ENCODE results near the gene LARP1B. TPM values are rescaled to one million over a fixed set of nuclear protein-coding genes. Genes with fewer than 3 reads are reported as not detected.

Gene LARP1B
- total and polyA plus RNA-seq, 7 donors: 14.4 to 30.3 (median 18.2) TPM

DNA sequence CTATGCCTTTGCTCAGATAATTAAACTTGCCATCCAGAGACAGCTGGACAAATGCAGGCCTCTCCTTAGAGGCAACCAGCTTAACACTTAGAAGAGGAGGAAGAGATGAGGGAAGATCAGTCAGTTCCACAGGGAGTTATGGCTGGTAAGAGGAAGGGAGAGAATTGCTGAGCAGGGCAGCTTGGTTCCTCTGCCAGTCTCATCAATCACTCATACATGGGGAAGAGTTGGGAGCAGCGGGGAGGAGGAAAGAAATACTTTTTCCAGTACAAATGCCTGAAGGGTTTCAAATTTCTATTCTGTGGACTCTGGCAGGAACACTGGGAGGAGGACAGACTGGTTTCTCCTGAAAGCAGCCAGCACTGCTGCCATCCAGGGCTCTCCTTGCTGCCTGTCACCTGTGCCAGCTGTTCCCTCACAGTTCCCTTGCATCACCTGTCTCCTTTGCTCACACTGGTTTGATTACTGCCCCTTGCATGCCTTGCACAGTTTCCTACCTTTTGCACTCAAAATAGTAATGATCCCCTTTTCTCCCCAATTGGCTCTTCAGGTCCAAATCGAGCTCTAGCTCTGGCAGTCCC, 167.0 kb downstream of the LARP1B start:
- H3K9me3 ChIP-seq: no peaks in the 10 kb centered on the region
- no peak overlapping the region for H3K4me3 ChIP-seq
- no peak for DNase-seq
- H3K27me3 ChIP-seq: no peaks in the 10 kb centered on the region
- no peak overlapping the region for H3K27ac ChIP-seq
- TF ChIP-seq, protein P1, sequence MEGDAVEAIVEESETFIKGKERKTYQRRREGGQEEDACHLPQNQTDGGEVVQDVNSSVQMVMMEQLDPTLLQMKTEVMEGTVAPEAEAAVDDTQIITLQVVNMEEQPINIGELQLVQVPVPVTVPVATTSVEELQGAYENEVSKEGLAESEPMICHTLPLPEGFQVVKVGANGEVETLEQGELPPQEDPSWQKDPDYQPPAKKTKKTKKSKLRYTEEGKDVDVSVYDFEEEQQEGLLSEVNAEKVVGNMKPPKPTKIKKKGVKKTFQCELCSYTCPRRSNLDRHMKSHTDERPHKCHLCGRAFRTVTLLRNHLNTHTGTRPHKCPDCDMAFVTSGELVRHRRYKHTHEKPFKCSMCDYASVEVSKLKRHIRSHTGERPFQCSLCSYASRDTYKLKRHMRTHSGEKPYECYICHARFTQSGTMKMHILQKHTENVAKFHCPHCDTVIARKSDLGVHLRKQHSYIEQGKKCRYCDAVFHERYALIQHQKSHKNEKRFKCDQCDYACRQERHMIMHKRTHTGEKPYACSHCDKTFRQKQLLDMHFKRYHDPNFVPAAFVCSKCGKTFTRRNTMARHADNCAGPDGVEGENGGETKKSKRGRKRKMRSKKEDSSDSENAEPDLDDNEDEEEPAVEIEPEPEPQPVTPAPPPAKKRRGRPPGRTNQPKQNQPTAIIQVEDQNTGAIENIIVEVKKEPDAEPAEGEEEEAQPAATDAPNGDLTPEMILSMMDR (IDR thresholded peaks at IDR 0.05): no peak
- TF ChIP-seq EP300 (IDR thresholded peaks at IDR 0.05): no peak
- TF ChIP-seq POLR2AphosphoS5 (IDR thresholded peaks at IDR 0.05): no peak
- TF ChIP-seq POLR2A (IDR thresholded peaks at IDR 0.05): no peak
- intact Hi-C loops (cut with DNase I): no loop called here
- H3K36me3 ChIP-seq: no peaks in the 10 kb centered on the region
- 76 to 80% methylated on average over 2 of the region's 2 CpGs for WGBS, 2 donors
- peaks cover 0 to 12% (median 5%) of the 10 kb centered on the region in 4 donors for H3K4me1 ChIP-seq

DNA sequence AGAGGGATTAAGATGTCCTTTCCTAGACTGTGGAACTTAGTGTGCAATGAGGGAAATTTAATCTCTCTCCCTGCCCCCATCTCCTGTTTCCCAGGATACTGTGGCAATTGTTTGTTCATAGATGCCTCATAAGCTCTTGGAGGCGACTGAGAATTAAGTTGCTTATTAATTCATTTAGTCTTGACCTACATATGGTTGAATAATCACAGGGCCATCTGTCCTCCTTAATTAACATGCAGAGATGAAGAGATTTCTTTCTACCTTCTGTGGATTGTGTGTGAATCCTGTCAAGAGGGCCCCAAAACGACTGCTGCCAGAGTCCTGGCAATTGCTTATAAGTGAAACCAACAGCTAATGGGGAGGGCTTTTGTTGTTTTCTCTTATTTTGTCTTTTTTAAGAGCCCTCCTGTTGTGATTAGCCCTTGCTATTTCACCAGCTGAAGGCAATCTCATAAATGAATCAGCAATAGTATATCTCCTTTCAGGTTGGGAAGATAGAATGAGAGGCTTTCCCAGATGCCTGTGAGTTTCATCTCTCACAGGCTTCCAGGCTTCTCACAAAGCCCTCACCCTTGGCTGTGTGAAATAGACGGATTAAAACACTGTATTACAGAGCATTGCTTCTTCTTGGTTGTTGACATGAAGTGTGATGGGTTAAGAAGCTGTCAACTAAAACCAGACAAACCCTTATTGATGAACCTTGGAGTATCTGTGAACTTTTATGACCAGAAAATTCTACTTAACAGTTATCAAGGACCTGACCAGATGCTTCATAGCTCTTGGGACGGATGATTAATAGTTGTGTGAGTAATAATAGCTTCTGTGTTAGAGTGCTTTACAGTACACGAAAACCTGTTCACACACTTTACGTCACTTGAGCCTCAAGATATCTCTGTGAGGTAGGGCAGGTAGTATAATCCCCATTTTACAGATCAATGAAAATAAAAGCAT, 168.0 kb downstream of the LARP1B start:
- Histone ChIP-seq H3K36me3 (no peaks in the 10 kb centered on the region), H3K9me3 (no peaks in the 10 kb centered on the region), H3K27ac (no peak overlapping the region), H3K4me1 (peaks cover 0 to 12% (median 5%) of the 10 kb centered on the region in 4 donors), H3K4me3 (no peak overlapping the region), H3K27me3 (no peaks in the 10 kb centered on the region)
- DNase-seq: no peak
- 70 to 73% methylated on average over 6 of the region's 6 CpGs for WGBS, 2 donors
- intact Hi-C loops (cut with DNase I): no loop called here
- no peak for TF ChIP-seq EP300 (IDR thresholded peaks at IDR 0.05)
- TF ChIP-seq, protein P1 (IDR thresholded peaks at IDR 0.05): no peak

DNA sequence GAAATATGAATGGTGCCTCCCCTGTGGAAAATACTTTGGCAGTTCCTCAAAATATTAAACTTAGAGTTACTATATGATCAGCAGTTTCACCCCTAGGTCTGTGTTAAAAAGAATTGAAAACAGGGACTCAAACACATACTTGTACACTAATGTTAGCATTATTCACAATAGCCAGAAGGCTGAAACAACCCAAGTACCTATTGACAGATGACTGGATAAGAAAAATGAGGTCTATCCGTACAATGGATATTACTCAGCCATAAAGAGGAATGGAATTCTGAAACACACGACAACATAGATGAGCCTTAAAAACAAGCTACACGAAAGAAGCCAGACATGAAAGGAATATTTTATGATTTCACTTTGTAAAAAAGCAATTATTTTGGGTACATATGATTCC, 171.6 kb downstream of the LARP1B start:
- Histone ChIP-seq H3K36me3 (no peaks in the 10 kb centered on the region), H3K27me3 (no peaks in the 10 kb centered on the region), H3K9me3 (no peaks in the 10 kb centered on the region), H3K27ac (no peak overlapping the region), H3K4me1 (no peaks in the 10 kb centered on the region), H3K4me3 (no peak overlapping the region)
- intact Hi-C loops (cut with DNase I): no loop called here
- TF ChIP-seq, protein P1 (IDR thresholded peaks at IDR 0.05): no peak
- TF ChIP-seq POLR2AphosphoS5 (IDR thresholded peaks at IDR 0.05) (no peak), EP300 (IDR thresholded peaks at IDR 0.05) (no peak), POLR2A (IDR thresholded peaks at IDR 0.05) (no peak)
- WGBS, 2 donors: 81 to 90% methylated on average over 3 of the region's 3 CpGs
- no peak for DNase-seq

DNA sequence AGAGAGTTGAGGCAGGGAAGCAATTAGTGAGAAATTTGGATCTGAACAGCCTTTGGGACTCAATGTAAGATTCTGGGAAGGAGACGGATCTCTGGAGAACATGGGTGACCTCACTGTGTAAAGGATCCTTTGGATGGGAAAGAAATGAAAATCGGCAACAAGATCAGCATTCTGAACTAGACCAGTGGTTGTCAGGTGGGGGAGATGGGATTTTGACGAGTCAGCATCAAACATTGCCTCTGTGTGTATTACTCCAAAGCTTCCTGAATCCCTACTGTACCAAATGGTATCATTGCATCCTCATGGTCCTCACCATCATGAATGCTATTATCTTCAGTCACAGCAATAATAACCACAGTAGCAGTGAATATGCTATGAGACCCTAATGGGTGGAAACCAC, 173.7 kb downstream of the LARP1B start:
- WGBS, 2 donors: 92 to 96% methylated on average over 3 of the region's 3 CpGs
- Histone ChIP-seq H3K9me3 (no peaks in the 10 kb centered on the region), H3K27ac (no peak overlapping the region), H3K27me3 (no peaks in the 10 kb centered on the region), H3K4me3 (no peak overlapping the region), H3K36me3 (no peaks in the 10 kb centered on the region), H3K4me1 (no peaks in the 10 kb centered on the region)
- intact Hi-C loops (cut with DNase I): no loop called here
- TF ChIP-seq EP300 (IDR thresholded peaks at IDR 0.05): no peak
- no peak for TF ChIP-seq POLR2A (IDR thresholded peaks at IDR 0.05)
- no peak for TF ChIP-seq POLR2AphosphoS5 (IDR thresholded peaks at IDR 0.05)
- TF ChIP-seq, protein P1 (IDR thresholded peaks at IDR 0.05): no peak
- DNase-seq: no peak

Data from sigmoid colon (tissue), 7 donors.